HepG2 (cell line): Measurements from ENCODE around the gene NELFB. TPM values are rescaled to one million over a fixed set of nuclear protein-coding genes. Genes with fewer than 3 reads are reported as not detected.

Experiments
- ATAC-seq: fragments of 200-7000 bp; cut with Tn5 transposase; 3 replicates; pipeline ENCODE4 v1.9.1; 2020; ENCODE audit warnings: mild to moderate bottlenecking, moderate library complexity
- BruUV-seq: library from RNA; stranded (reverse); fragments of 400-500 nt; replicated peaks from 2 replicates; lab custom pipeline; 2021; lab: Mats Ljungman, UMichigan
- CTCF ChIA-PET: fragments of 300-600 bp; formaldehyde crosslinking; extraction: SDS; loops from one replicate; lab custom pipeline; 2021; ENCODE audit warnings: low total read pairs, inconsistent platforms, low intra/inter-chr PET ratio; lab: Yijun Ruan, JAX
- POLR2A ChIA-PET: fragments of 350-600 bp; sonication (Branson Sonifier 250); formaldehyde crosslinking; loops from one replicate; lab custom pipeline; 2020; ENCODE audit warnings: antibody characterized with exemption, inconsistent platforms; lab: Yijun Ruan, JAX
- DNase-seq: peaks from one replicate; pipeline ENCODE4 v3.0.0-alpha.2; 2015; ENCODE audit warnings: low spot score
- FAIRE-seq: peaks from 3 replicates; lab custom pipeline; 2011; peaks lifted over from hg19 to GRCh38; lab: Jason Lieb, UNC
- H2AFZ ChIP-seq: one replicate; pipeline ENCODE4 v1.6.1; 2011; ENCODE audit warnings: low read length, inconsistent platforms
- H3K27ac ChIP-seq: fragments of 300-600 bp; 3 replicates; pipeline ENCODE4 v1.8.0; 2011; ENCODE audit warnings: mixed run types, mild to moderate bottlenecking, mixed read lengths, low read length, inconsistent platforms; ENCODE audit not compliant: insufficient read depth; ENCODE audit errors: extremely low read length
- H3K27me3 ChIP-seq, 2 experiments: fragments of 200-600 bp in 1 of 2; 2 replicates in 1 of 2; 3 replicates in 1 of 2; pipeline versions ENCODE4 v1.6.0 to v1.8.0; 2011; ENCODE audit warnings: low read length in 2 of 2, mild to moderate bottlenecking in 2 of 2, moderate library complexity in 2 of 2, inconsistent platforms in 1 of 2; ENCODE audit not compliant: insufficient read depth in 2 of 2, control insufficient read depth in 1 of 2
- H3K36me3 ChIP-seq, 2 experiments: fragments of 200-600 bp in 1 of 2; replicated peaks in 1 of 2; 2 replicates in 1 of 2; 3 replicates in 1 of 2; pipeline versions ENCODE4 v1.5.1 to v1.8.0; 2011; ENCODE audit warnings: low read length in 2 of 2, inconsistent platforms in 1 of 2; ENCODE audit not compliant: insufficient read depth in 2 of 2, control insufficient read depth in 1 of 2
- H3K4me1 ChIP-seq: 2 replicates; pipeline ENCODE4 v1.5.1; 2012; ENCODE audit warnings: low read length, inconsistent platforms; ENCODE audit not compliant: insufficient read depth
- H3K4me2 ChIP-seq: 2 replicates; pipeline ENCODE4 v1.6.0; 2011; ENCODE audit warnings: low read depth, low read length, inconsistent platforms
- H3K4me3 ChIP-seq, 3 experiments: fragments of 200-600 bp in 1 of 3; sonication (generic), shearing (Covaris generic) in 1 of 3; replicated peaks in 1 of 3; 2 replicates each; pipeline ENCODE4 v1.5.1; 2011 to 2016; ENCODE audit warnings: low read length in 3 of 3, inconsistent platforms in 2 of 3, low read depth in 2 of 3, mild to moderate bottlenecking in 2 of 3, control low read depth in 1 of 3, mixed read lengths in 1 of 3; ENCODE audit not compliant: insufficient read depth in 1 of 3
- H3K79me2 ChIP-seq: one replicate; pipeline ENCODE4 v1.6.1; 2011; ENCODE audit warnings: low read length, inconsistent platforms; ENCODE audit not compliant: insufficient read depth
- H3K9ac ChIP-seq: 2 replicates; pipeline ENCODE4 v1.6.0; 2011; ENCODE audit warnings: mild to moderate bottlenecking, low read depth, low read length, inconsistent platforms; ENCODE audit not compliant: insufficient read depth
- H3K9me3 ChIP-seq: 2 replicates; pipeline ENCODE4 v1.5.1; 2012; ENCODE audit warnings: mild to moderate bottlenecking, low read length
- H4K20me1 ChIP-seq: 2 replicates; pipeline ENCODE4 v1.6.0; 2011; ENCODE audit warnings: inconsistent platforms, mild to moderate bottlenecking, low read length, moderate library complexity; ENCODE audit not compliant: insufficient read depth
- FOXP4 ChIP-seq: sonication (generic); formaldehyde crosslinking; IDR thresholded peaks from 2 replicates; pipeline ENCODE4 v1.4.0; 2020; ENCODE audit warnings: missing genetic modification reagents
- NBN ChIP-seq: fragments of 450-650 bp; conservative IDR thresholded peaks from 2 replicates; pipeline ENCODE4 v1.6.1; 2017
- NPAS2 ChIP-seq: sonication (generic); formaldehyde crosslinking; IDR thresholded peaks from 2 replicates; pipeline ENCODE4 v1.8.0; 2022; ENCODE audit warnings: mild to moderate bottlenecking, missing genetic modification reagents, borderline replicate concordance
- YY1 ChIP-seq: IDR thresholded peaks from 2 replicates; pipeline ENCODE4 v1.6.1; 2011; ENCODE audit warnings: low read length, low read depth, moderate library complexity, mild to moderate bottlenecking; ENCODE audit not compliant: insufficient read depth, insufficient replicate concordance
- ZC3H13 ChIP-seq: sonication (generic); formaldehyde crosslinking; IDR thresholded peaks from 2 replicates; pipeline ENCODE4 v1.8.1; 2023; ENCODE audit warnings: mild to moderate bottlenecking, missing genetic modification reagents, moderate library complexity
- ZFP37 ChIP-seq: sonication (generic); formaldehyde crosslinking; IDR thresholded peaks from 2 replicates; pipeline ENCODE4 v1.4.0; 2020; ENCODE audit warnings: missing genetic modification reagents, borderline replicate concordance
- ZFX ChIP-seq: sonication (generic); formaldehyde crosslinking; IDR thresholded peaks from 2 replicates; pipeline ENCODE4 v1.4.0; 2020; ENCODE audit warnings: mild to moderate bottlenecking, low read depth, missing genetic modification reagents, moderate library complexity
- ZNF225 ChIP-seq: sonication (generic); formaldehyde crosslinking; IDR thresholded peaks from 2 replicates; pipeline ENCODE4 v1.4.0; 2020; ENCODE audit warnings: mild to moderate bottlenecking, missing genetic modification reagents
- WGBS: methylation state at CpG from one replicate; pipeline ENCODE4 v1.1.6; 2017; ENCODE audit warnings: low lambda C conversion rate; 5-methylcytosine and 5-hydroxymethylcytosine counted together
- in situ Hi-C: cut with HindIII; loops from 2 replicates; pipeline ENCODE4 v1.10.0; 2017; ENCODE audit warnings: low pct_unique_long_range_greater_than_20kb; ENCODE audit not compliant: extremely low pct_ligation_motif_present
- intact Hi-C: fragments of 100-400 bp; cut with micrococcal nuclease; formaldehyde crosslinking; loops from one replicate; pipeline ENCODE4 v1.10.0; 2022; ENCODE audit not compliant: unreplicated experiment
- polyA plus RNA-seq, 8 experiments: library from polyadenylated mRNA; depleted of rRNA in 3 of 8; stranded (reverse) in 7 of 8; unstranded in 1 of 8; fragments of >200 nt; fragmentation: Illumina TruSeq in 4 of 8; extraction: Trizol in 4 of 8; gene quantifications; 2 replicates each; pipeline versions ENCODE4 v1.2.1 to v1.2.3, GENCODE V29; 2011 to 2016; ENCODE audit warnings: low read depth in 4 of 8, missing spikeins in 1 of 8, mixed read lengths in 1 of 8; ENCODE audit not compliant: insufficient read depth in 1 of 8
- total RNA-seq, 5 experiments: library from RNA; depleted of rRNA; stranded (reverse); fragments of >200 nt; fragmentation: Illumina TruSeq; extraction: Trizol; gene quantifications; 2 replicates each; pipeline ENCODE4 v1.2.3, GENCODE V29; 2016; ENCODE audit warnings: low read depth in 1 of 5

NELFB gene
- total and polyA plus RNA-seq, 2 of the 13 experiments (the other 11 are each of a cell fraction or from before 2014, with no cell fraction given), result 26.5 to 45.8 TPM

- H4K20me1 ChIP-seq, result no peaks in the 10 kb centered on the region
- H3K9me3 ChIP-seq, result no peaks in the 10 kb centered on the region
- no peak overlapping the region for H3K27ac ChIP-seq
- DNase-seq (no peak), FAIRE-seq (no peak), ATAC-seq (no peak)
- peaks cover 71% of the 10 kb centered on the region for H3K4me1 ChIP-seq
- H3K79me2 ChIP-seq, result no peaks in the 10 kb centered on the region
- intact Hi-C loops, result loop anchor here (10.0 kb wide), 1 partner anchor 101 kb away; no protein-coding TSS in a partner anchor
- in situ Hi-C loops, result no loop called here
- POLR2A ChIA-PET, result interaction anchor here (1.2 kb wide), 1 partner anchor 27 kb away, joined by 3 read pairs; no protein-coding TSS in a partner anchor
- H2AFZ ChIP-seq, result no peak overlapping the region
- no TSS peak for BruUV-seq
- no peaks in the 10 kb centered on the region for H3K36me3 ChIP-seq
- peaks cover 14 to 79% of the 10 kb centered on the region in 2 experiments for H3K27me3 ChIP-seq
- peak overlapping the region in 1 of 3 experiments; percentile 27; a peak in 1 of 6 replicates for H3K4me3 ChIP-seq
- TF ChIP-seq ZNF225, result no peak
- no peak for TF ChIP-seq ZFX (CRISPR knock-in tag)
- no peak for TF ChIP-seq ZC3H13 (CRISPR knock-in tag)
- no peak for TF ChIP-seq FOXP4
- TF ChIP-seq NPAS2, result no peak
- TF ChIP-seq YY1, result no peak
- TF ChIP-seq NBN, result no peak
- TF ChIP-seq ZFP37 (CRISPR knock-in tag), result no peak
- CTCF ChIA-PET, result no interaction called here
- no peak overlapping the region; the same call in 1 of the 2 replicates for H3K4me2 ChIP-seq
- 70% methylated on average over 11 of the region's 23 CpGs for WGBS
- no peak overlapping the region for H3K9ac ChIP-seq
Measured at GRCh38 chr9:137303151-137303892, 48.2 kb downstream of the NELFB start.
